ENCODE measurements around the gene PSMA6. TPM values are rescaled to one million over a fixed set of nuclear protein-coding genes. Genes with fewer than 3 reads are reported as not detected.
"Not testable (repeated sequence)": the region's sequence is repeated elsewhere in the genome, so short reads cannot be mapped to it uniquely, and the experiment has no call there.

PSMA6 gene
- total and polyA plus RNA-seq, 4 donors: 155 to 171 (median 166) TPM

DNA sequence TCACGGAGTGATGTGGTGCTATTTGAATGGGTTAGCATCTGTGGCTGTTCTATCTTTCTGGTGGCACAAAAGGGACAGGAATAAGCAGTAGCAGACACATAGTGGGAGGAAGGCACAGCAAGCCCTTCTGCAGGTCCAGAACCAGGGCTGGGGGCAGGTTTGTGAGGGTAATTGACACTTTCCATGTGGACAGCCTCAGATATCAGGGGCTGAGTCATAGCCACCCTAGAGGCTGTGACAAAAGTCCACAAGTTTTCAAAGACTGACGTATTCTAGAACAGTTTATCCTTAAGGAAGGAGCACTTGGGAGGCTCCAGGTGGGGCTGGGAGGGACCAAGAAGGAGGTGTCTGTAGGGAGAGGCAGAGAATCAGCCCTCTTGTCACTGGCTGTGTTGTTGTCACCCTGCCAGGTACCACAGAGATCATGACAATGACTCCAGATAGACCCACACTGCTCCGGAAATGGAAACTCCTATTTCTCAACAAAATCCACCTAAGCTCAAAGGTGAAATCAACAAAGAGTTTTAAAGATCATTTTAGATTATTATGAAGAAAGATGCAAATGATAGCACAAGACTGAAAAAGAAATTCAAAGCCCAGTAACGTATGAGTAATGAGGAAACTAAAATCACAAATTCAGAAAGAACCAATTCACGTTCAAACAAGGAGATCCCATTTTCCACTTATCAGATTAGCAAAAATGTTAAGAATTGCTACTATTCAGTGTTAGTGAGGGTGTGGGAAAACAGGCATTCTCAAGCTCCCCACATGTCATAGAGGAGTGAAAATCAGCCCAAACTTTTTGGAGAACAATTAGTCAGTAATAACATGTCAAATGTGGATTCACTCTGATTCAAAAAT is 64.0 kb downstream of the PSMA6 start:
- 83% methylated on average over 2 of the region's 5 CpGs for WGBS (ENCODE audit: insufficient coverage)
- Histone ChIP-seq H3K4me3 (ENCODE audit: low read depth, low read length) (no peak overlapping the region), H3K27me3 (ENCODE audit: control insufficient read depth, insufficient read depth, low read length) (no peaks in the 10 kb centered on the region), H3K27ac (ENCODE audit: low read depth, low read length) (no peak overlapping the region), H3K36me3 (ENCODE audit: control insufficient read depth, insufficient read depth, low read length) (no peaks in the 10 kb centered on the region), H3K9me3 (ENCODE audit: control insufficient read depth, insufficient read depth, low read length) (no peaks in the 10 kb centered on the region), H3K4me1 (ENCODE audit: control insufficient read depth, insufficient read depth, low read length) (peaks cover 10% of the 10 kb centered on the region)
- no peak for DNase-seq (ENCODE audit: low read depth in 4 of 6, low spot score in 6 of 6)

DNA sequence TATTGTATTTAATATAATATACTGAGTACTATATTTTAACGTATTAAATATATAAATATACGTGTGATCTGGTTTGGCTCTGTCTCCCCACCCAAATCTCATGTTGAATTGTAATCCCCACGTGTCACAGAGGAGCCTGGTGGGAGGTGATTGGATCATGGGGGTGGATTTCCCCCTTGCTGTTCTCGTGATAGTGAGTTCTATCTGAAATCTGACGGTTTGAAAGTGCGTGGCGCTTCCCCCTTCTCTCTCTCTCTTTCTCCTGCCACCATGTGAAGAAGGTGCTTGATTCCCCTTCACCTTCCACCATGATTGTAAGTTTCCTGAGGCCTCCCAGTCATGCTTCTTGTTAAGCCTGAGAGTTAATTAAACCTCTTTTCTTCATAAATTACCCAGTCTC is 67.5 kb downstream of the PSMA6 start:
- H3K36me3 ChIP-seq (ENCODE audit: control insufficient read depth, insufficient read depth, low read length); H3K27me3 ChIP-seq (ENCODE audit: control insufficient read depth, insufficient read depth, low read length); DNase-seq (ENCODE audit: low read depth in 4 of 6, low spot score in 6 of 6); H3K4me1 ChIP-seq (ENCODE audit: control insufficient read depth, insufficient read depth, low read length); H3K4me3 ChIP-seq (ENCODE audit: low read depth, low read length); H3K27ac ChIP-seq (ENCODE audit: low read depth, low read length); H3K9me3 ChIP-seq (ENCODE audit: control insufficient read depth, insufficient read depth, low read length): not testable (repeated sequence)
- no CpG with 5 or more reads among the region's 7 CpGs for WGBS (ENCODE audit: insufficient coverage)

- Histone ChIP-seq H3K4me1 (ENCODE audit: control insufficient read depth, insufficient read depth, low read length) (peaks cover 10% of the 10 kb centered on the region), H3K36me3 (ENCODE audit: control insufficient read depth, insufficient read depth, low read length) (no peaks in the 10 kb centered on the region), H3K9me3 (ENCODE audit: control insufficient read depth, insufficient read depth, low read length) (no peaks in the 10 kb centered on the region), H3K27me3 (ENCODE audit: control insufficient read depth, insufficient read depth, low read length) (no peaks in the 10 kb centered on the region), H3K27ac (ENCODE audit: low read depth, low read length) (no peak overlapping the region), H3K4me3 (ENCODE audit: low read depth, low read length) (no peak overlapping the region)
- WGBS (ENCODE audit: insufficient coverage): 87% methylated on average over 5 of the region's 8 CpGs
- DNase-seq (ENCODE audit: low read depth in 4 of 6, low spot score in 6 of 6): no peak
Observed at GRCh38 chr14:35361141-35361480, 68.9 kb downstream of the PSMA6 start.

DNA sequence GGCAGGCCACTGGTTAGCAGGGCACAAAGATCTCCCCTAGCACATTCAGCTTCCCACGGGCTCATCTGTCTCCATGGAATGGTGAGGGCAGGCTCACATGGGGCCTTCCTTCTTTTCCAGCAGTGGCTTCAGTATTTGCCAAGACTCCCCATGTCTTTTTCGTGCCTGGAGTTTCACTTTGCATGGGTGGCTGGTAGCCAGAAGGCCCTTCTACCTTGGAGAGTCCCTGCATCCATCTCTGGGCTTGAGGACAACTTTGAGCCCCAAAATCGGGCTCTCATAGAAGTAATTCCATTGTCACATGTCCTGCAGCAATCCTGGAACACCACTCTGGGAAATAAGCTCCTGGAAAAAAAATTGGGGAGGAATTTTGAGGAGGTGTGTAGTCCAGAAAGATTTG is 70.3 kb downstream of the PSMA6 start:
- Histone ChIP-seq H3K27me3 (ENCODE audit: control insufficient read depth, insufficient read depth, low read length) (no peaks in the 10 kb centered on the region), H3K36me3 (ENCODE audit: control insufficient read depth, insufficient read depth, low read length) (no peaks in the 10 kb centered on the region), H3K4me3 (ENCODE audit: low read depth, low read length) (no peak overlapping the region), H3K9me3 (ENCODE audit: control insufficient read depth, insufficient read depth, low read length) (no peaks in the 10 kb centered on the region), H3K27ac (ENCODE audit: low read depth, low read length) (no peak overlapping the region), H3K4me1 (ENCODE audit: control insufficient read depth, insufficient read depth, low read length) (peaks cover 21% of the 10 kb centered on the region)
- WGBS (ENCODE audit: insufficient coverage): 63% methylated on average over 2 of the region's 3 CpGs
- DNase-seq (ENCODE audit: low read depth in 4 of 6, low spot score in 6 of 6): no peak

- no peak overlapping the region for H3K27ac ChIP-seq (ENCODE audit: low read depth, low read length)
- 91% methylated on average over 24 of the region's 25 CpGs for WGBS (ENCODE audit: insufficient coverage)
- DNase-seq (ENCODE audit: low read depth in 4 of 6, low spot score in 6 of 6): no peak
- no peaks in the 10 kb centered on the region for H3K9me3 ChIP-seq (ENCODE audit: control insufficient read depth, insufficient read depth, low read length)
- no peaks in the 10 kb centered on the region for H3K36me3 ChIP-seq (ENCODE audit: control insufficient read depth, insufficient read depth, low read length)
- peaks cover 25% of the 10 kb centered on the region for H3K4me1 ChIP-seq (ENCODE audit: control insufficient read depth, insufficient read depth, low read length)
- no peak overlapping the region for H3K4me3 ChIP-seq (ENCODE audit: low read depth, low read length)
- H3K27me3 ChIP-seq (ENCODE audit: control insufficient read depth, insufficient read depth, low read length): no peaks in the 10 kb centered on the region
Observed at GRCh38 chr14:35362911-35363374, 70.8 kb downstream of the PSMA6 start.

GRCh38 chr14:35365130-35366055 is 73.2 kb downstream of the PSMA6 start:
- Histone ChIP-seq H3K27me3 (ENCODE audit: control insufficient read depth, insufficient read depth, low read length) (no peaks in the 10 kb centered on the region), H3K4me1 (ENCODE audit: control insufficient read depth, insufficient read depth, low read length) (peaks cover 40% of the 10 kb centered on the region), H3K36me3 (ENCODE audit: control insufficient read depth, insufficient read depth, low read length) (no peaks in the 10 kb centered on the region), H3K4me3 (ENCODE audit: low read depth, low read length) (no peak overlapping the region), H3K9me3 (ENCODE audit: control insufficient read depth, insufficient read depth, low read length) (no peaks in the 10 kb centered on the region), H3K27ac (ENCODE audit: low read depth, low read length) (no peak overlapping the region)
- DNase-seq (ENCODE audit: low read depth in 4 of 6, low spot score in 6 of 6): no peak
- WGBS (ENCODE audit: insufficient coverage): 67% methylated on average over 8 of the region's 13 CpGs

DNA sequence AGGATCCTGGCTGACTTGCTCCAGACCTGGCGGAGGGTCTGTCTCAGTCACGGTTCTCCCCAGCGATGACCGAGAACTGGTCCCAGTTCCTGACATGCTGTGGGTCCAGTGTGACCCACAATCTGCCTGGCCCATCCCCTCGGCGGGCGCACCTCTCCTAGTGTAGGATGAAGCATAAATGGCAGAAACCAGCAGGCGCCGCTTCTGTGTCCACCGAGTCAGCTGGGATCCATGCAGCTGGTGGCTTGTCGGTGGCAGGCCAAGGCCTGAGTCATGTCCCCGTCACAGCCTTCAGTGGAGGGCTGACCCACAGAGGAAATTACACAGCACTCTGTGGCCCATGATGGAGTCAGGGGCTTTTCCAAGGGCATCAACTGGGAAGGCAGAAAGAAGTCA is 73.9 kb downstream of the PSMA6 start:
- no peak for DNase-seq (ENCODE audit: low read depth in 4 of 6, low spot score in 6 of 6)
- Histone ChIP-seq H3K4me3 (ENCODE audit: low read depth, low read length) (no peak overlapping the region), H3K27me3 (ENCODE audit: control insufficient read depth, insufficient read depth, low read length) (no peaks in the 10 kb centered on the region), H3K9me3 (ENCODE audit: control insufficient read depth, insufficient read depth, low read length) (no peaks in the 10 kb centered on the region), H3K36me3 (ENCODE audit: control insufficient read depth, insufficient read depth, low read length) (no peaks in the 10 kb centered on the region), H3K27ac (ENCODE audit: low read depth, low read length) (no peak overlapping the region), H3K4me1 (ENCODE audit: control insufficient read depth, insufficient read depth, low read length) (peaks cover 40% of the 10 kb centered on the region)
- 89% methylated on average over 12 of the region's 12 CpGs for WGBS (ENCODE audit: insufficient coverage)

DNA sequence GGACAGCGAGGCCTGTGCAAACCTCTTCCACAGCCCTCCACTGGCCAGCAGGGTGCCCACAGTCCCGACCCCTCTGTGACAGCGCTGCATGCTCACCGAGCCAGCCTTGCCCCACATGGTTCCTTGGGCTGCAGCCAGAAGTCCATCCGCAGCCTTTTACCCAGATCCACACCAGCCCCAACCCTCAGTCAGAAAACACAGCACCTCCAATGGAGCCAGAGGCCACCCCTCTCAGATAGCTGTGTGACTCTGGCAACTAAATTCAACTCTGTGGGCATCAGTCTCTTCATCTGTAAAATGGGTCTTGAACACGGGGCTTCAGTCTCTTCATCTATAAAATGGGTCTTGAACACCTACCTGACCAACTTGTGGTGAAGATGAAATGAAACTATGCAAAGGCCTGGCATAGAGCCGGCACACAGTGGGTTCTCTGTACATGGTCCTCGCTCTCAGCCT is 74.4 kb downstream of the PSMA6 start:
- no peak overlapping the region for H3K27ac ChIP-seq (ENCODE audit: low read depth, low read length)
- DNase-seq (ENCODE audit: low read depth in 4 of 6, low spot score in 6 of 6): no peak
- 82% methylated on average over 6 of the region's 8 CpGs for WGBS (ENCODE audit: insufficient coverage)
- no peaks in the 10 kb centered on the region for H3K27me3 ChIP-seq (ENCODE audit: control insufficient read depth, insufficient read depth, low read length)
- H3K4me3 ChIP-seq (ENCODE audit: low read depth, low read length): no peak overlapping the region
- H3K36me3 ChIP-seq (ENCODE audit: control insufficient read depth, insufficient read depth, low read length): no peaks in the 10 kb centered on the region
- peaks cover 40% of the 10 kb centered on the region for H3K4me1 ChIP-seq (ENCODE audit: control insufficient read depth, insufficient read depth, low read length)
- peaks cover 2% of the 10 kb centered on the region for H3K9me3 ChIP-seq (ENCODE audit: control insufficient read depth, insufficient read depth, low read length)

DNA sequence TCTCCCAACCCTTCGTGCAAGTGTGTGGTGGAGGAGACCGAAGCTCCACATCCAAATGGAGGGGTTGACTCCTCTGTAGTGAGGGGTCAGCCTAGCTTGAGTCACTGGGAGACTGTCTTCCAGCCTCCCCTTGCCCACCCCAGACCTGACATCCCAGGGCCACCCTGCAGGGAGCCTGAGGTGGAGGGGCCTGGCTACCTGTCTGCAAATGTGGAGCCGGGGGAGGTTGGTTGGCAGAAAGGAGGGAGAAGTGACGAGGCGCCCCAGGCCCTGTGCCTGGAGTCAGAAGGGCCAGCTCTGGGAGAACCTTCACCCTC is 74.8 kb downstream of the PSMA6 start:
- peaks cover 2% of the 10 kb centered on the region for H3K9me3 ChIP-seq (ENCODE audit: control insufficient read depth, insufficient read depth, low read length)
- WGBS (ENCODE audit: insufficient coverage): 92% methylated on average over 3 of the region's 5 CpGs
- no peaks in the 10 kb centered on the region for H3K27me3 ChIP-seq (ENCODE audit: control insufficient read depth, insufficient read depth, low read length)
- no peak overlapping the region for H3K4me3 ChIP-seq (ENCODE audit: low read depth, low read length)
- no peaks in the 10 kb centered on the region for H3K36me3 ChIP-seq (ENCODE audit: control insufficient read depth, insufficient read depth, low read length)
- no peak for DNase-seq (ENCODE audit: low read depth in 4 of 6, low spot score in 6 of 6)
- H3K27ac ChIP-seq (ENCODE audit: low read depth, low read length): no peak overlapping the region
- peaks cover 40% of the 10 kb centered on the region for H3K4me1 ChIP-seq (ENCODE audit: control insufficient read depth, insufficient read depth, low read length)

Data from spinal cord (tissue), 10 donors.